Neural cell (in vitro differentiated cells): ENCODE data around the gene ANKFY1. TPM values are rescaled to one million over a fixed set of nuclear protein-coding genes. Genes with fewer than 3 reads are reported as not detected.

Source experiments
- H2AFZ ChIP-seq: fragments of 200-600, 300-800 bp; sonication (generic), shearing (Covaris generic); 2 replicates; pipeline ENCODE4 v1.6.0; 2014; ENCODE audit warnings: low read depth, mild to moderate bottlenecking, antibody characterized with exemption, low read length, moderate library complexity
- H3F3A ChIP-seq: fragments of 200-600 bp; shearing (Covaris generic); 2 replicates; pipeline ENCODE4 v1.6.1; 2016; ENCODE audit warnings: mild to moderate bottlenecking, moderate library complexity, mixed read lengths, antibody characterized with exemption, low read length; ENCODE audit not compliant: insufficient read depth, poor library complexity, severe bottlenecking
- H3K27ac ChIP-seq: fragments of 200-600, 300-800 bp; sonication (generic), shearing (Covaris generic); 2 replicates; pipeline ENCODE4 v1.5.1; 2014; ENCODE audit warnings: mild to moderate bottlenecking, low read length, moderate library complexity
- H3K27me3 ChIP-seq: fragments of 300-800, 200-600 bp; sonication (generic), shearing (Covaris generic); 2 replicates; pipeline ENCODE4 v1.6.0; 2014; ENCODE audit warnings: mild to moderate bottlenecking, low read depth, low read length, moderate library complexity; ENCODE audit not compliant: insufficient read depth
- H3K36me3 ChIP-seq: fragments of 300-800, 200-600 bp; sonication (generic), shearing (Covaris generic); 2 replicates; pipeline ENCODE4 v1.5.1; 2014; ENCODE audit warnings: mild to moderate bottlenecking, antibody characterized with exemption, low read length, moderate library complexity; ENCODE audit not compliant: insufficient read depth
- H3K4me2 ChIP-seq: fragments of 300-800, 200-600 bp; sonication (generic), shearing (Covaris generic); 2 replicates; pipeline ENCODE4 v1.6.0; 2014; ENCODE audit warnings: mild to moderate bottlenecking, low read length
- H3K4me3 ChIP-seq: fragments of 300-800, 200-600 bp; sonication (generic), shearing (Covaris generic); 2 replicates; pipeline ENCODE4 v1.5.1; 2014; ENCODE audit warnings: mild to moderate bottlenecking, low read length, moderate library complexity
- H3K79me2 ChIP-seq: fragments of 200-600 bp; shearing (Covaris generic); replicated peaks from 2 replicates; pipeline ENCODE4 v1.6.0; 2014; ENCODE audit warnings: mild to moderate bottlenecking, low read length, moderate library complexity; ENCODE audit not compliant: insufficient read depth
- H3K9ac ChIP-seq: fragments of 300-800, 200-600 bp; sonication (generic), shearing (Covaris generic); 2 replicates; pipeline ENCODE4 v1.6.1; 2016; ENCODE audit warnings: mild to moderate bottlenecking, low read length, mixed read lengths
- H3K9me2 ChIP-seq: fragments of 200-600 bp; shearing (Covaris generic); 2 replicates; pipeline ENCODE4 v1.6.1; 2016; ENCODE audit warnings: mild to moderate bottlenecking, low read length, mixed read lengths; ENCODE audit not compliant: insufficient read depth
- H3K9me3 ChIP-seq: fragments of 200-600, 300-800 bp; sonication (generic), shearing (Covaris generic); 2 replicates; pipeline ENCODE4 v1.6.1; 2016; ENCODE audit warnings: mild to moderate bottlenecking, mixed run types, low read length, moderate library complexity, mixed read lengths
- H4K20me1 ChIP-seq: fragments of 200-600 bp; shearing (Covaris generic); 2 replicates; pipeline ENCODE4 v1.6.1; 2016; ENCODE audit warnings: mild to moderate bottlenecking, mixed run types; ENCODE audit not compliant: insufficient read depth
- CTCF ChIP-seq: fragments of 450-650 bp; IDR thresholded peaks from 2 replicates; pipeline ENCODE4 v1.5.1; 2014; ENCODE audit warnings: antibody characterized with exemption, mild to moderate bottlenecking, moderate library complexity; ENCODE audit not compliant: poor library complexity, severe bottlenecking
- EP300 ChIP-seq: fragments of 450-650 bp; conservative IDR thresholded peaks from 2 replicates; pipeline ENCODE4 v1.6.1; 2014; ENCODE audit warnings: antibody characterized with exemption, mild to moderate bottlenecking, moderate library complexity; ENCODE audit not compliant: poor library complexity, severe bottlenecking
- MXI1 ChIP-seq: fragments of 450-650 bp; conservative IDR thresholded peaks from 2 replicates; pipeline ENCODE4 v1.6.1; 2014; ENCODE audit warnings: antibody characterized with exemption, mild to moderate bottlenecking; ENCODE audit not compliant: poor library complexity, severe bottlenecking
- POLR2AphosphoS5 ChIP-seq: IDR thresholded peaks from 2 replicates; pipeline ENCODE4 v1.6.1; 2012
- RAD21 ChIP-seq: fragments of 450-650 bp; conservative IDR thresholded peaks from 2 replicates; pipeline ENCODE4 v1.6.1; 2014; ENCODE audit warnings: antibody characterized with exemption, mild to moderate bottlenecking, moderate library complexity
- REST ChIP-seq: IDR thresholded peaks from 2 replicates; pipeline ENCODE4 v1.6.1; 2012; ENCODE audit warnings: borderline replicate concordance
- SMC3 ChIP-seq: fragments of 450-650 bp; conservative IDR thresholded peaks from 2 replicates; pipeline ENCODE4 v1.6.1; 2014; ENCODE audit warnings: antibody characterized with exemption, mild to moderate bottlenecking, moderate library complexity; ENCODE audit not compliant: poor library complexity
- TAF1 ChIP-seq: IDR thresholded peaks from 2 replicates; pipeline ENCODE4 v1.6.1; 2012; ENCODE audit warnings: low read depth
- polyA plus RNA-seq: library from polyadenylated mRNA; depleted of rRNA; stranded (reverse); fragments of >200 nt; gene quantifications from 2 replicates; pipeline ENCODE4 v1.2.3, GENCODE V29; 2014

Gene ANKFY1
- polyA plus RNA-seq, 1 donor from 2014 or later: 25.6 TPM

- peaks cover 6% of the 10 kb centered on the region for H3K36me3 ChIP-seq
- no peaks in the 10 kb centered on the region for H3K27me3 ChIP-seq
- no peak overlapping the region for H3K4me3 ChIP-seq
- H3K9ac ChIP-seq: no peak overlapping the region
- H3K4me2 ChIP-seq: no peak overlapping the region
- H3K9me2 ChIP-seq: no peaks in the 10 kb centered on the region
- H3F3A ChIP-seq: no peaks in the 10 kb centered on the region
- H2AFZ ChIP-seq: no peak overlapping the region
- H3K9me3 ChIP-seq: no peaks in the 10 kb centered on the region
- TF ChIP-seq REST (no peak), CTCF (no peak), EP300 (no peak), POLR2AphosphoS5 (no peak)
- no peaks in the 10 kb centered on the region for H4K20me1 ChIP-seq
- no peak overlapping the region for H3K27ac ChIP-seq
- H3K79me2 ChIP-seq: peaks cover 5% of the 10 kb centered on the region
Measured at GRCh38 chr17:4236456-4236855, 27.3 kb downstream of the ANKFY1 start.

- TF ChIP-seq RAD21: no peak
- TF ChIP-seq TAF1: no peak
- TF ChIP-seq REST: no peak
- TF ChIP-seq SMC3: no peak
- no peak for TF ChIP-seq MXI1
- no peak for TF ChIP-seq POLR2AphosphoS5
- H3K79me2 ChIP-seq: peaks cover 5% of the 10 kb centered on the region
Measured at GRCh38 chr17:4235372-4236279, 28.2 kb downstream of the ANKFY1 start.

More at GRCh38 chr17:4235372-4236279, 28.2 kb downstream of the ANKFY1 start:
- H3K9me3 ChIP-seq: no peaks in the 10 kb centered on the region
- no peak overlapping the region for H3K9ac ChIP-seq
- peaks cover 12% of the 10 kb centered on the region for H3K36me3 ChIP-seq
- H3K9me2 ChIP-seq: no peaks in the 10 kb centered on the region
- no peak overlapping the region for H3K4me3 ChIP-seq
- no peak overlapping the region for H2AFZ ChIP-seq
- H3K27ac ChIP-seq: no peak overlapping the region
- no peaks in the 10 kb centered on the region for H3K27me3 ChIP-seq
- H3F3A ChIP-seq: no peaks in the 10 kb centered on the region
- no peak overlapping the region for H3K4me2 ChIP-seq
- H4K20me1 ChIP-seq: no peaks in the 10 kb centered on the region
